Tibial nerve (tissue), 4 donors: ENCODE data around the gene TTC21A. TPM values are rescaled to one million over a fixed set of nuclear protein-coding genes. Genes with fewer than 3 reads are reported as not detected.
A peak's percentile ranks its signal among the peaks of the same experiment; 100 is the strongest.

Experiments used
- DNase-seq, 2 donors: peaks; one replicate each; pipeline ENCODE4 v3.0.0-alpha.2; 2019; ENCODE audit warnings: low spot score in 2 of 2
- H3K27ac ChIP-seq, 4 donors: fragments of 200-600 bp; sonication (generic) in 3 of 4; one replicate each; pipeline ENCODE4 v1.5.1; 2017 to 2019; ENCODE audit warnings: mild to moderate bottlenecking in 1 of 4
- H3K27me3 ChIP-seq, 2 donors: fragments of 200-600 bp; sonication (generic) in 1 of 2; one replicate each; pipeline versions ENCODE4 v1.5.1 to v1.6.0; 2017 to 2019
- H3K36me3 ChIP-seq, 3 donors: fragments of 200-600 bp; sonication (generic); one replicate each; pipeline ENCODE4 v1.5.1; 2018 to 2019
- H3K4me1 ChIP-seq, 4 donors: fragments of 200-600 bp; sonication (generic) in 3 of 4; one replicate each; pipeline ENCODE4 v1.5.1; 2017 to 2019
- H3K4me3 ChIP-seq, 4 donors: fragments of 200-600 bp; sonication (generic) in 3 of 4; one replicate each; pipeline ENCODE4 v1.5.1; 2017 to 2019; ENCODE audit warnings: mild to moderate bottlenecking in 1 of 4, moderate library complexity in 1 of 4
- H3K9me3 ChIP-seq, 4 donors: fragments of 200-600 bp; sonication (generic) in 3 of 4; one replicate each; pipeline ENCODE4 v1.5.1; 2017 to 2019
- EP300 ChIP-seq, 2 donors: sonication (generic); formaldehyde crosslinking; IDR thresholded peaks; one replicate each; pipeline ENCODE4 v1.6.1; 2017; ENCODE audit warnings: antibody characterized with exemption in 2 of 2, mild to moderate bottlenecking in 1 of 2
- POLR2A ChIP-seq, 2 donors: fragments of 450-650 bp; IDR thresholded peaks; one replicate each; pipeline ENCODE4 v1.6.1; 2017; ENCODE audit warnings: antibody characterized with exemption in 2 of 2, mild to moderate bottlenecking in 2 of 2, moderate library complexity in 2 of 2
- WGBS, 2 donors: methylation state at CpG; one replicate each; pipeline ENCODE4 v1.1.5; 2018; 5-methylcytosine and 5-hydroxymethylcytosine counted together
- total RNA-seq, 4 donors: library from RNA; depleted of rRNA; stranded (reverse); fragments of >200 nt; gene quantifications; one replicate each; pipeline ENCODE4 v1.1.0, GENCODE V29; 2016
- TF ChIP-seq, protein P1 (sequence below), 5 experiments: fragments of 200-600 bp in 3 of 5; fragments of 450-650 bp in 2 of 5; sonication (generic) in 3 of 5; IDR thresholded peaks; one replicate each; pipeline ENCODE4 v1.5.1; 2016 to 2019; ENCODE audit warnings: antibody characterized with exemption in 5 of 5, mild to moderate bottlenecking in 3 of 5, moderate library complexity in 2 of 5

TTC21A gene
- total RNA-seq, 4 donors from 2014 or later, result 11.5 to 21.6 (median 12.8) TPM

DNA sequence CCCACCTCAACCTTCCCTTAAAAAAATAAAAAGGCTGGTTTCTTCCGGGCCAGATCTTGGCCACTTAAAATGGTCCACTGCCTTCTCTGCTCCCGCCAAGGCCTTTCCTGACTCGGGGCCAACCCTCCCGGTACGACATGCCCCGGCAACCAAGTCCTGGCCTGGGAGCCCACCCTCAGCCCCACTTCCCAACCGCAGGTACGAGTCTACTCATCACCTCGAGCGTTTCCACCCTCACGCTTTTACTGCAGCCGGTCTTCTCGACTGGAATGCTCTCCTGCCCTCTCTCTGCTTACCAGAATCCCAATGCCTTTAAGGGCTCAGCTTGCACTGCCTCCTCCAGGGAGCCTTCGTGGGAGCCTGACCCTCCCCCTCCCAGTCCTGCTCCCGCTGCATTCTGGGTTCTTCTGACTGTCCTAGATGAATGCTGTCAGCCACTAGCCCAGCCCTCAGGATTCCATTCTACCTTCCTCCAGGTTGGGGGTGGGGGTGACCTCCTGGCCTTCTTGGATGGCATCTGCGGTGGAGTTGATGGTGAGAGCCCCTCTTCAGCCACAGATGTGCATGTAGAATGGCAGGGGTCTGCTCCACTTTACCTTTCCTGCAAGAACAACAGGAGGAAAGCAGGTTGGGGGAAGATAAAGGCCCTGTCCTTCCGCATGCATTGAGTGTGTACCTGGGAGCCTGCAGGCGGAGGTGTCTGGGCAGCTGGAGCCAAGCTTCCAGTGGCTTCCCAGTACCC is 47.0 kb downstream of the TTC21A start:
- 55 to 57% methylated on average over 18 of the region's 18 CpGs for WGBS, 2 donors
- peak overlapping the region; percentile 97 to 100 (median 99) for H3K27ac ChIP-seq

DNA sequence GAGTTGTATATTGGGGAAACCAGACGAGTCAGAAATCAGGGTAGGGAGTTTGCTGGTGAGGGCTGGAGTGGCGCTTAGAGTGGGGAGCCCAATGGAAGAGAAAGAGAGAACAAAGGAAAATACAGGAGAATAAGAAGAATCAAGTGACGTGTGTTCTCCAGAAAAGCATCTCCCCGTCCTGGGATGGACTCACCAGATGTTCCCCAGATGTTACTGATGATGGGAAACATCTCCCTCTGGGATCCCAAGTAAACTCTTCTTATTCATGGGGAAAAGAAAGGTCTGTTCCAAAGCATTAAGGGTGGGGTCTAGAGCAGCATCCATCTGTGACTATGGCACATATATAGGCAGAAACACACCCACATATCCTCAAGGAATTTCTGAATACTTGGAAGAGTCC is 48.9 kb downstream of the TTC21A start:
- Histone ChIP-seq H3K4me3 (no peak overlapping the region), H3K9me3 (no peaks in the 10 kb centered on the region), H3K27me3 (no peaks in the 10 kb centered on the region), H3K27ac (peak overlapping the region in 1 of 4 donors; percentile 99), H3K36me3 (no peaks in the 10 kb centered on the region), H3K4me1 (peaks cover 0 to 20% (median 7%) of the 10 kb centered on the region in 4 donors)
- 60 to 67% methylated on average over 4 of the region's 4 CpGs for WGBS, 2 donors
- TF ChIP-seq, protein P1, sequence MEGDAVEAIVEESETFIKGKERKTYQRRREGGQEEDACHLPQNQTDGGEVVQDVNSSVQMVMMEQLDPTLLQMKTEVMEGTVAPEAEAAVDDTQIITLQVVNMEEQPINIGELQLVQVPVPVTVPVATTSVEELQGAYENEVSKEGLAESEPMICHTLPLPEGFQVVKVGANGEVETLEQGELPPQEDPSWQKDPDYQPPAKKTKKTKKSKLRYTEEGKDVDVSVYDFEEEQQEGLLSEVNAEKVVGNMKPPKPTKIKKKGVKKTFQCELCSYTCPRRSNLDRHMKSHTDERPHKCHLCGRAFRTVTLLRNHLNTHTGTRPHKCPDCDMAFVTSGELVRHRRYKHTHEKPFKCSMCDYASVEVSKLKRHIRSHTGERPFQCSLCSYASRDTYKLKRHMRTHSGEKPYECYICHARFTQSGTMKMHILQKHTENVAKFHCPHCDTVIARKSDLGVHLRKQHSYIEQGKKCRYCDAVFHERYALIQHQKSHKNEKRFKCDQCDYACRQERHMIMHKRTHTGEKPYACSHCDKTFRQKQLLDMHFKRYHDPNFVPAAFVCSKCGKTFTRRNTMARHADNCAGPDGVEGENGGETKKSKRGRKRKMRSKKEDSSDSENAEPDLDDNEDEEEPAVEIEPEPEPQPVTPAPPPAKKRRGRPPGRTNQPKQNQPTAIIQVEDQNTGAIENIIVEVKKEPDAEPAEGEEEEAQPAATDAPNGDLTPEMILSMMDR (IDR thresholded peaks at IDR 0.05), result no peak
- TF ChIP-seq EP300 (IDR thresholded peaks at IDR 0.05) (no peak), POLR2A (IDR thresholded peaks at IDR 0.05) (no peak)
- DNase-seq, result no peak

More for the DNA sequence above, 47.0 kb downstream of the TTC21A start:
- TF ChIP-seq EP300 (IDR thresholded peaks at IDR 0.05), result no peak
- TF ChIP-seq, protein P1 (IDR thresholded peaks at IDR 0.05), result no peak
- TF ChIP-seq POLR2A (IDR thresholded peaks at IDR 0.05), result no peak
- no peak overlapping the region for H3K4me3 ChIP-seq
- H3K27me3 ChIP-seq, result no peaks in the 10 kb centered on the region
- DNase-seq, result no peak
- H3K4me1 ChIP-seq, result peaks cover 0 to 39% (median 23%) of the 10 kb centered on the region in 4 donors
- no peaks in the 10 kb centered on the region for H3K9me3 ChIP-seq
- no peaks in the 10 kb centered on the region for H3K36me3 ChIP-seq

DNA sequence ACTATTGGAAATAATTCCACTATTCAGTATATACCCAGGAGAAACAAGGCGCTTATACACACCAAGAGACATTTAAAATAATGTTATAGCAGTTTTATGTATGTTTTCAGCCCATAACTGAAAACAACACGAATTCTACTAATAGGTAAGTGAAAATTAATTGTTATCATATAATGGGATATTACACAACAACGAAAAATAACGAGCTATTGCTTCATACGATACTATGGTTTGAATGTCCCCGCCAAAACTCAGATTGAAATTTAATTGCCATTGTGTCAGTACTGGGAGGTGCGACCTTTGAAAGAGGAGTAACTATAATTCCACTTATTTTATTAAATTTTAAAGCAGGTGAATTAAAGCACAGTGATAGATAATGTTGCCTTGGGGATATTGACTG is 49.9 kb downstream of the TTC21A start:
- TF ChIP-seq POLR2A (IDR thresholded peaks at IDR 0.05) (no peak), EP300 (IDR thresholded peaks at IDR 0.05) (no peak)
- TF ChIP-seq, protein P1 (IDR thresholded peaks at IDR 0.05), result no peak
- Histone ChIP-seq H3K4me3 (no peak overlapping the region), H3K36me3 (no peaks in the 10 kb centered on the region), H3K9me3 (no peaks in the 10 kb centered on the region), H3K27ac (no peak overlapping the region), H3K4me1 (peaks cover 0 to 10% (median 0%) of the 10 kb centered on the region in 4 donors), H3K27me3 (no peaks in the 10 kb centered on the region)
- 88 to 93% methylated on average over 7 of the region's 7 CpGs for WGBS, 2 donors
- no peak for DNase-seq

DNA sequence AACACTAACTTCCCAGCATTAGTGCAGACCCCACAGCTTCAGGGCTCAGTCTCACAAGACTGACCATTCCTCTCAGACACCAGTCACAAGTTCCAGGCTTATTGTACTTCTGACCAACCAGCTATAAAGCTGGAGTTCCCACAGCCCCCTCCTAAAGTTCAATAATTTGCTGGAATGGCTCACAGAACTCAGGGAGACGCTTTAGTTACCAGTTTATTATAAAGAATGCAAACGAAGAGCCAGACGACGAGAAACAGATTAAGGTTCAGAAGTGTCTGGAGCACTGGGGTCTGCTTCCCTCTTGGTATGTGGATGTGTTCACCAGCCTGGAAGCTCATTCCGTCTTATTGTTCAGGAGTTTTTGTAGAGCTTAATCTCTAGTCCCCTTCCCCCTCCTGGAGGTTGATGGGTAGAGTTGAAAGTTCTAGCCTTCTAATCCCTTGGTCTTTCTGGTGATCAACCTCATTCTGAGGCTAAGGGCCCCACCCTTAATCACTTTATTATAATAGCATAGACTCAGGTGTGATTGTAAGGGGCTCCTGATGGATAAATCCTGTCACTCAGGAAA is 50.8 kb downstream of the TTC21A start:
- WGBS, 2 donors, result 61 to 62% methylated on average over 5 of the region's 5 CpGs
- Histone ChIP-seq H3K36me3 (no peaks in the 10 kb centered on the region), H3K4me3 (no peak overlapping the region), H3K4me1 (peaks cover 0 to 9% (median 0%) of the 10 kb centered on the region in 4 donors), H3K9me3 (no peaks in the 10 kb centered on the region), H3K27ac (no peak overlapping the region), H3K27me3 (no peaks in the 10 kb centered on the region)
- TF ChIP-seq POLR2A (IDR thresholded peaks at IDR 0.05) (no peak), EP300 (IDR thresholded peaks at IDR 0.05) (no peak)
- TF ChIP-seq, protein P1 (IDR thresholded peaks at IDR 0.05), result no peak
- no peak for DNase-seq

DNA sequence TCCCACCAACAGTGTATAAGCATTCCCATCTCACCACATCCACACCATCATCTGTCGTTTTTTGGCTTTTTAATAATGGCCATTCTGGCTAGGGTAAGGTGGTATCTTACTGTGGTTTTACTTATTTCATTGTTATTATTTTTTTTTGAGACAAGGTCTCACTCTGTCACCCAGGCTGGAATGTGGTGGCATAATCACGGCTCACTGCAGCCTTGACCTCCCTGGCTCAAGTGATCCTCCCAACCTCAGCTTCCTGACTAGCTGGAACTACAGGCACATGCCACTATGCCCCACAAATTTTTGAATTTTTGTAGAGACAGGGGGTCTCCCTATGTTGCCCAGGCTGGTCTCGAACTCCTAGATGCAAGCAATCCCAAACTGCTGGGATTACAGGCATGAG is 56.9 kb downstream of the TTC21A start:
- peaks cover 0 to 24% (median 9%) of the 10 kb centered on the region in 4 donors for H3K4me1 ChIP-seq
- H3K36me3 ChIP-seq, result no peaks in the 10 kb centered on the region
- TF ChIP-seq, protein P1 (IDR thresholded peaks at IDR 0.05), result no peak
- no peak for TF ChIP-seq POLR2A (IDR thresholded peaks at IDR 0.05)
- no peak for TF ChIP-seq EP300 (IDR thresholded peaks at IDR 0.05)
- 87 to 94% methylated on average over 3 of the region's 3 CpGs for WGBS, 2 donors
- H3K27ac ChIP-seq, result no peak overlapping the region
- H3K27me3 ChIP-seq, result no peaks in the 10 kb centered on the region
- no peak for DNase-seq
- H3K9me3 ChIP-seq, result no peaks in the 10 kb centered on the region
- no peak overlapping the region for H3K4me3 ChIP-seq
